Bladder microvascular endothelial cell (primary cell): ENCODE measurements around the gene RGPD5. TPM values are rescaled to one million over a fixed set of nuclear protein-coding genes. Genes with fewer than 3 reads are reported as not detected.

Experiments used
- total RNA-seq: library from RNA; depleted of rRNA; stranded (reverse); fragments of >200 nt; gene quantifications from 2 replicates; pipeline ENCODE4 v1.2.3, GENCODE V29; 2014

RGPD5 gene
- 9.1 and 41.0 TPM in 2 replicates for total RNA-seq

GRCh38 chr2:109794074-109794737, at the start of gene RGPD5:
TSS of gene RGPD5 (plus strand) at chr2:109794305. CDS start at chr2:109794466, 161 bp downstream.

GRCh38 chr2:109898462-109899336, 104.6 kb downstream of the RGPD5 start, which contains the start of gene LIMS3:
TSS of gene LIMS3 (plus strand) at chr2:109898688. CDS start at chr2:109898729, 41 bp downstream.

Other genes starting within 250 kb of the RGPD5 start
- gene SEPTIN10, start 180.3 kb upstream of the RGPD5 start, total RNA-seq = 99.7 and 122 TPM in 2 replicates
- gene SOWAHC, start 179.9 kb upstream of the RGPD5 start, total RNA-seq = 5.2 and 7.7 TPM in 2 replicates
- 4.4 and 69.0 TPM in 2 replicates for gene LIMS3, start 104.4 kb downstream of the RGPD5 start, total RNA-seq